Dendritic cell treated with granulocyte-macrophage colony-stimulating factor and Interleukin-4, amounts not matched to agents 40 ng/mL and 50 ng/mL, for 4 days (primary cell): Measurements from ENCODE around the gene DNAJA1.

ENCODE experiments used
- H3K27ac Mint-ChIP-seq: one replicate; pipeline ENCODE4 v1.8.0; 2022; ENCODE audit warnings: mild to moderate bottlenecking, mixed read lengths
- H3K27me3 Mint-ChIP-seq: one replicate; pipeline ENCODE4 v1.8.0; 2022; ENCODE audit warnings: mild to moderate bottlenecking, mixed read lengths
- H3K36me3 Mint-ChIP-seq: one replicate; pipeline ENCODE4 v1.8.0; 2022; ENCODE audit warnings: low read depth, mixed read lengths
- H3K4me1 Mint-ChIP-seq: one replicate; pipeline ENCODE4 v1.8.0; 2022; ENCODE audit warnings: low read depth, mixed read lengths
- H3K4me3 Mint-ChIP-seq: one replicate; pipeline ENCODE4 v1.8.0; 2022; ENCODE audit warnings: mild to moderate bottlenecking, moderate library complexity, mixed read lengths
- H3K9me3 Mint-ChIP-seq: one replicate; pipeline ENCODE4 v1.8.0; 2022; ENCODE audit warnings: mixed read lengths
- intact Hi-C: fragments of 100-400 bp; cut with micrococcal nuclease; formaldehyde crosslinking; loops from one replicate; pipeline ENCODE4 v1.15.0; 2022

Gene DNAJA1

DNA sequence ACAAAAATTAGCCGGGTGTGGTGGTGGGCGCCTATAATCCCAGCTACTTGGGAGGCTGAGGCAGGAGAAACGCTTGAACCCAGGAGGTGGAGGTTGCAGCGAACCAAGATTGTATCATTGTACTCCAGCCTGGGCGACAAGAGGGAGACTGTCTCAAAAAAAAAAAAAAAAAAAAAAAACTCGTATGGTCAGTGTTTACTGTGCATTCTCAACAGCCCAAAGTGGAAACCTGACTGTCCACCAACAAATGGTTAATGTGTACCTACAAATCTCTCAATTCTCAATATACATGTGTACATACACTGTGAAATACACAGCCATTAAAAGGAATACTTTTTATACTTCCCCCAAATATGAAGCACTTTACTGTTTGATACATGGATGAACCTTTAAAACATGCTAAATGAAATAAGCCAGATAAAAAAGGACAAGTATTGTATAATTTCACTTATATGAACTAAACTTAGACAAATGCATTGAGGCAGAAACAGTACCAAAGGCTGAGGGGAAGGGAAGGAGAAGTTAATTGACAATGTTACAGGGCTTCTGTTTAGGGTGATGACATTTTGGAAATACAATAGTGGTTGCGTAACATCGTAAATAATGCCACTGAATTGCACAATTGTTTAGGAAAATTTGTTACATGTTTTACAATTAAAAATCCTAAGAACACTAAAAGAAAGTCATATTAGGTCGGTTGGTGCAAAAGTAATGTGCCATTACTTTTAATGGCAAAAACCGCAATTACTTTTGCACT is 16.5 kb downstream of the DNAJA1 start:
- H3K4me3 Mint-ChIP-seq: no peak overlapping the region
- H3K36me3 Mint-ChIP-seq: peaks cover 55% of the 10 kb centered on the region
- intact Hi-C loops: loop anchor here (2.0 to 5.0 kb wide), 2 partner anchors 15 to 36 kb away; partner anchors contain the start of gene SMU1
- H3K27me3 Mint-ChIP-seq: no peaks in the 10 kb centered on the region
- H3K27ac Mint-ChIP-seq: peak overlapping the region; percentile 56
- H3K4me1 Mint-ChIP-seq: peaks cover 34% of the 10 kb centered on the region
- no peaks in the 10 kb centered on the region for H3K9me3 Mint-ChIP-seq

- Mint-ChIP-seq H3K27me3 (no peaks in the 10 kb centered on the region), H3K4me3 (no peak overlapping the region), H3K27ac (peak overlapping the region; percentile 90), H3K36me3 (peaks cover 55% of the 10 kb centered on the region), H3K9me3 (no peaks in the 10 kb centered on the region), H3K4me1 (peaks cover 34% of the 10 kb centered on the region)
- intact Hi-C loops: loop anchor here (5.0 kb wide), 1 partner anchor 35 kb away; the partner anchor contains the start of gene SMU1
Measured at GRCh38 chr9:33042473-33042872, 17.4 kb downstream of the DNAJA1 start.

DNA sequence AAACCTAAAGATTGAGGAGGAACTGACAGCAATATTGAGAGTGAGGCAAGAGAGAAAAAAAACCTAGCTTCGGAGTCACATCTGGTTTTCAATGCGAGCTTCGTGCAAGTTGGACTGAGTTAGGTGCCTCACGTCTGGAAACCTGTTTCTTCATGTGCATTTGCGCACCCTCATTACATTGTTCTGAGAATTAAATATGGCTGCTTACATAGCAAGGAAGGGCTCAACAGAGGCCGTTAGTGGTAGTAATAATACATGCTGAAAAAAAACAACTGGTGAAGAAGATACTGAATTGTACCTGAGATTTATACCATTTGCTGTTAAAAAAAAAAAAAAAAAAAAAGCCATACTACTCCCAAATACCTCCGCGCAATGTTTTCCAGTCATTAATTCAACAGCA is 18.6 kb downstream of the DNAJA1 start:
- Mint-ChIP-seq H3K27ac (peak overlapping the region; percentile 90), H3K9me3 (no peaks in the 10 kb centered on the region), H3K4me3 (peak overlapping the region; percentile 77), H3K36me3 (peaks cover 55% of the 10 kb centered on the region), H3K27me3 (no peaks in the 10 kb centered on the region), H3K4me1 (peaks cover 34% of the 10 kb centered on the region)
- intact Hi-C loops: loop anchor here (5.0 kb wide), 1 partner anchor 34 kb away; the partner anchor contains the start of gene SMU1

DNA sequence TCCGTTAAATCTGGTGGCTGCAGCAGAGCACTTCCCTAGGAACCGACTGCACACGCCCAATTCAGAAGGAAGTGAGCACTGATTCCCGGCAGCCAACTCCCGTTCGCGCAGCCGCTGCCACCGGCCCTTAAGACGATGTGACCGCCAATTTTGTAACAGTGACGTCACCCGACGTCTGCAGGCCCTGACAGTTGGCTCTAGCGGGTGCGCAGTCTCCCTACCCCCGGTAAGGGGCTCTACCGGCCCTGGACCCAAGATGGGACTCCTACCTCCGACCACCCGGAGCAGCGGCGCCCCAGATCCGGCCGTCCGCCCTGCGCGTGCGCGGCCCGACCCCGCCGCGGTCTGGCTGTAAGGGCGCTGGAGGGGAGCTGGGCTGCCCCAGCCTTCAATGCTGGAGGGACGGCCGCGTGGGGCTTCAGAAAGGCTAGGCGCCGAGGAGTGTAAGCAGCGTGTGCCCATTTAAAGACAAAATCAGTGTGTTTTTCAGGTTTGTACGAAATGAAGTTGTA is 19.1 kb downstream of the DNAJA1 start:
- Mint-ChIP-seq H3K4me1 (peaks cover 34% of the 10 kb centered on the region), H3K4me3 (peak overlapping the region; percentile 77), H3K36me3 (peaks cover 55% of the 10 kb centered on the region), H3K27ac (peak overlapping the region; percentile 90), H3K27me3 (no peaks in the 10 kb centered on the region), H3K9me3 (no peaks in the 10 kb centered on the region)
- intact Hi-C loops: loop anchor here (5.0 kb wide), 1 partner anchor 33 kb away; the partner anchor contains the start of gene SMU1

DNA sequence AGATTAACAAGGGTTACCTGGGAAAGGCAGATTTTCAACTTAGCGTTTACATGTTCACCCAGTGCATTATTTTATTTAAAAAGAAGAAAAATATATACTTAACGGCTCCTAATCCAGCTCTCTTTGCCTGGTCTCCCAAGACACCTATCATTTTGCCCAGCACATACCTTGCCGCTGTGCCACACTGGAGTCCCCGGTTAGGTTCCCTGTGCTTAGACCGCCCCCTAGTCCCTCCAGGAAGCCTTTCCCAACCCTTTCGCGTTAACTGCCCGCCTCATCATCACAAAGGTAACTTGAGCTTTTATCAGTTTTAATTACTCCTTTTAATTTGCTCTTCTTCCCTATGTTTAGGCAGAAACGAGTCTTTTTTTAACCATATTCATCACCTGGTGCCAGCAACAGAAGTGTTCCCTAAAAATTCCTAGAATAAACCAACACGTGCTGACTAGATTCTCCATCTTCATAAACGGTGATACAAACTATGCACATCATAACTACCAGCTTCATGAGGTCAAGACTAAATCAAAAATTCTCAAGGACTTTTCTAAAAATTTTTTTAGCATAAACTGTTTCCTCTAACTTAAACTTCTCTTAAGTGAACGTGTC is 19.7 kb downstream of the DNAJA1 start:
- H3K36me3 Mint-ChIP-seq: peaks cover 55% of the 10 kb centered on the region
- no peaks in the 10 kb centered on the region for H3K27me3 Mint-ChIP-seq
- no peaks in the 10 kb centered on the region for H3K9me3 Mint-ChIP-seq
- H3K27ac Mint-ChIP-seq: peak overlapping the region; percentile 90
- intact Hi-C loops: loop anchor here (5.0 kb wide), 1 partner anchor 33 kb away; the partner anchor contains the start of gene SMU1
- peaks cover 34% of the 10 kb centered on the region for H3K4me1 Mint-ChIP-seq
- peak overlapping the region; percentile 77 for H3K4me3 Mint-ChIP-seq

DNA sequence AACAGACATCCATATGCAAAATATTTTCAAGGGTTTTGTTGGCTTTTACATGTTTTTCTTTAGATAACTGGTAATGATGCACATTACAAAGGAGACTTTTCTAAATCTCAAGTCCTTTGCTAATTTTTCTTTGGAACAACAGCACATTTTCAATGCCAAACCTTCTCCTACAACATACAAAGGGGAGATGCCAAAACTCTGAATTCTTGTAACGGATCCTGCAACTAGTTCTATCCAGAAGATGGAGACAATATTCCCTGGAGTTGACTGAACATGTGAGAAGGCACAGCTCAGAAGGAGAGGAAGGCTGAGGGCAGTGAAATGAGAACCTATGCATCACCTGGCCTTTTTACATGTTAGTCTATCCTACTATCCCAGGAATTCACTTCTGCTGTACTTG is 21.0 kb downstream of the DNAJA1 start:
- H3K4me3 Mint-ChIP-seq: no peak overlapping the region
- intact Hi-C loops: no loop called here
- H3K27me3 Mint-ChIP-seq: no peaks in the 10 kb centered on the region
- H3K36me3 Mint-ChIP-seq: peaks cover 48% of the 10 kb centered on the region
- no peak overlapping the region for H3K27ac Mint-ChIP-seq
- H3K4me1 Mint-ChIP-seq: peaks cover 33% of the 10 kb centered on the region
- H3K9me3 Mint-ChIP-seq: no peaks in the 10 kb centered on the region

GRCh38 chr9:33048054-33048465 is 23.0 kb downstream of the DNAJA1 start:
- no peak overlapping the region for H3K4me3 Mint-ChIP-seq
- no peaks in the 10 kb centered on the region for H3K9me3 Mint-ChIP-seq
- no peaks in the 10 kb centered on the region for H3K27me3 Mint-ChIP-seq
- no peak overlapping the region for H3K27ac Mint-ChIP-seq
- intact Hi-C loops: no loop called here
- peaks cover 61% of the 10 kb centered on the region for H3K36me3 Mint-ChIP-seq
- H3K4me1 Mint-ChIP-seq: peaks cover 23% of the 10 kb centered on the region

GRCh38 chr9:33049680-33050361 is 24.7 kb downstream of the DNAJA1 start:
- Mint-ChIP-seq H3K9me3 (no peaks in the 10 kb centered on the region), H3K4me1 (peaks cover 10% of the 10 kb centered on the region), H3K4me3 (no peak overlapping the region), H3K27ac (peak overlapping the region; percentile 9), H3K27me3 (no peaks in the 10 kb centered on the region), H3K36me3 (peaks cover 75% of the 10 kb centered on the region)
- intact Hi-C loops: no loop called here

DNA sequence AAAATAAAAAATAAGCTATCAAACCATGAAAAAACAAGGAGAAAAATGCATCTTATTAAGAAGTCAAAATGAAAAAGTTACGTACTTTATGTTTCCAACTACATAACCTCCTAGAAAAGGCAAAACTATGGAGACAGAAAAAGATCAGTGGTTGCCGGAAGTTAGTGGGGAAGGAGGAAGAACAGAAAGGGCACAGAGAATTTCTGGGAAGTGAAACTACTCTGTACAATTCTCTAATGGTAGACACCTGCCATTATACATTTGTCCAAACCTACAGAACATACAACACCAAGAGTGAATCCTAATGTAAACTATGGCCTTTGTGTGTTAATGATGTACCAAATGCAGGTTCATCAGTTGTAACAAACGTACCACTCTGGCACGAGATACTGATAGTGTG is 26.1 kb downstream of the DNAJA1 start:
- no peak overlapping the region for H3K4me3 Mint-ChIP-seq
- peak overlapping the region; percentile 68 for H3K27ac Mint-ChIP-seq
- peaks cover 7% of the 10 kb centered on the region for H3K4me1 Mint-ChIP-seq
- peaks cover 83% of the 10 kb centered on the region for H3K36me3 Mint-ChIP-seq
- intact Hi-C loops: no loop called here
- no peaks in the 10 kb centered on the region for H3K27me3 Mint-ChIP-seq
- H3K9me3 Mint-ChIP-seq: no peaks in the 10 kb centered on the region

GRCh38 chr9:33065157-33066076 is 40.3 kb downstream of the DNAJA1 start:
- intact Hi-C loops: no loop called here
- Mint-ChIP-seq H3K36me3 (peaks cover 90% of the 10 kb centered on the region), H3K4me1 (peaks cover 27% of the 10 kb centered on the region), H3K27me3 (no peaks in the 10 kb centered on the region), H3K9me3 (no peaks in the 10 kb centered on the region), H3K27ac (peak overlapping the region; percentile 77), H3K4me3 (peak overlapping the region; percentile 39)

DNA sequence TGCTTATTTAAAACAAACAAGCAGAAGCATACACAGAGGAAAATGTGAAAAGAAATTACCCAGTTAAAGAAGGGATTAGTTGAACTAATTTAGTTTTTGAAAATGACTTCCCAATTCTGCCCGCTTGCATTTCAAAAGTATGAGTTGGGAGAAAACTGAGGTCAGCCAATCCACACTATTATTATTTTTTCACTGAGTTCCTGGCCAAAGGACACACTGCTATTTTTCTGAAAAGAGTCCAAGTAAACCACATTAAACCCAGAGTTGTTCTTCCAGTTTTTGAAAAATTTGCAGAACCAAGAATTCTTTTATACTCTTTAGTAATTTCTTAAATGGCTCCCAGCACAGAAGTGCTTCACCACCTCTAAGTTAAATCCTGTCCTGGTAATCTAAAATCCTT is 43.9 kb downstream of the DNAJA1 start:
- peaks cover 90% of the 10 kb centered on the region for H3K36me3 Mint-ChIP-seq
- intact Hi-C loops: no loop called here
- H3K9me3 Mint-ChIP-seq: no peaks in the 10 kb centered on the region
- H3K27me3 Mint-ChIP-seq: no peaks in the 10 kb centered on the region
- peaks cover 27% of the 10 kb centered on the region for H3K4me1 Mint-ChIP-seq
- no peak overlapping the region for H3K4me3 Mint-ChIP-seq
- no peak overlapping the region for H3K27ac Mint-ChIP-seq

DNA sequence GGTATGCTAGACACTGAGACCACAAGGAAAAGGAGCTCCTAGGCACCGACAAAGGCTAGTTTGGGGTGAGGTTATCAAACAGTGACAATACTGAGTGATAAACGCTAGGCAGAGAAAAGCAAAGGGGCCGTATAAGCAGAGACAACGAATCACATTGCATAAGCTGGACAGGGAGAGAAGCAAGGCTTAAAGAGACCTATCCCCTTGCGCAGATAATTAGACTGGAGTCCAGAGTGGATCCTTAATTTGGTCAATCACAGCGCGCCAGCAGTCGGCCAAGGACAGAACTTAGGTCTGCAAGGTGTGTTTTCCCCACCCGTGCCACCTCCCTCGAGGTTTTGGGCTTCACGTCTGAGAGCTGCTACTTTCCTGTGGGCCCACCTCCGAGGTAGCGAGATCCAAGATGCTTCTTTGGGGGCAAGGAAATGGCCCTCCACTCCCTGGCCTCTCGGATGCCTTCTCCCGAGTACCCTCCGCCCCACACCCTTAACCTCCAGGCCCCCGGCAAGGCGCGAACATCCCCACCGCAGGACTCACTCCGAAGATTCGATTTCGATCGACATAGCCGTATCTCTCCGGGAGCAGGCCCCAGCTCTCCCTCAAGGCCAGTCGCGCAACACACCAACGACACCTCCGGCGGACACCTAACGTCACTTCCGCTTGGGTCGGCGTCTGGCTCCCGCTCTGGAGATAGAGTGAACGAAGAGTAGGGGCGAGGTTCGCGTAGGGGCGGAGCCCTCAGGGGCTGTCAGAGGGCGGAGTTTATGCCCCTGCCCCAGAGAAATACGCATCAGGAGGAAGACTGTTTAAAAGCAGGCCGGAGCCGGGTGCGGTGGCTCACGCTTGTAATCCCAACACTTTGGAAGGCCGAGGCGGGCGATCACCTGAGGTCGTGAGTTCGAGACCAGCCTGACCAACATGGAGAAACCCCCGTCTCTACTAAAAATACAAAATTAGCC is 51.3 kb downstream of the DNAJA1 start, which contains the start of gene SMU1:
Gene SMU1, minus strand, starts transcription at position 629 of the 959 bp plus-strand sequence. Its CDS starts 66 bp downstream, at position 563.
- no peaks in the 10 kb centered on the region for H3K9me3 Mint-ChIP-seq
- H3K4me1 Mint-ChIP-seq: peaks cover 16% of the 10 kb centered on the region
- H3K27ac Mint-ChIP-seq: peak within 1 kb of the TSS; percentile 95
- peak within 1 kb of the TSS; percentile 93 for H3K4me3 Mint-ChIP-seq
- H3K27me3 Mint-ChIP-seq: no peaks in the 10 kb centered on the region
- peaks cover 44% of the 10 kb centered on the region for H3K36me3 Mint-ChIP-seq
- intact Hi-C loops: loop anchor here (1.0 to 10.0 kb wide), 3 partner anchors 34 to 188 kb away; partner anchors contain the start of genes BAG1 and DNAJA1
